Spinal cord (tissue), 10 donors: ENCODE measurements around the gene NTM. TPM values are rescaled to one million over a fixed set of nuclear protein-coding genes. Genes with fewer than 3 reads are reported as not detected.

Source experiments
- DNase-seq, 6 donors: peaks; one replicate each; pipeline versions ENCODE4 v3.0.0 to v3.0.0-alpha.2; 2013 to 2015; ENCODE audit warnings: low spot score in 6 of 6, low read depth in 4 of 6
- H3K27ac ChIP-seq: one replicate; pipeline ENCODE4 v1.5.1; 2013; ENCODE audit warnings: low read depth, low read length, control low read depth
- H3K27me3 ChIP-seq: one replicate; pipeline ENCODE4 v1.6.1; 2013; ENCODE audit warnings: low read length; ENCODE audit not compliant: control insufficient read depth, insufficient read depth
- H3K36me3 ChIP-seq: one replicate; pipeline ENCODE4 v1.6.1; 2013; ENCODE audit warnings: low read length; ENCODE audit not compliant: control insufficient read depth, insufficient read depth
- H3K4me1 ChIP-seq: one replicate; pipeline ENCODE4 v1.6.1; 2013; ENCODE audit warnings: low read length; ENCODE audit not compliant: control insufficient read depth, insufficient read depth
- H3K4me3 ChIP-seq: one replicate; pipeline ENCODE4 v1.5.1; 2013; ENCODE audit warnings: low read depth, low read length, control low read depth
- H3K9me3 ChIP-seq: one replicate; pipeline ENCODE4 v1.6.1; 2013; ENCODE audit warnings: low read length; ENCODE audit not compliant: control insufficient read depth, insufficient read depth
- WGBS: methylation state at CpG from one replicate; pipeline ENCODE4 v1.1.5; 2013; ENCODE audit warnings: missing lambda C conversion rate; ENCODE audit not compliant: insufficient coverage; 5-methylcytosine and 5-hydroxymethylcytosine counted together
- polyA plus RNA-seq, 2 donors: library from polyadenylated mRNA; unstranded; fragments of 120-200 nt; gene quantifications; one replicate each; pipeline ENCODE4 v1.2.1, GENCODE V29; 2013; ENCODE audit not compliant: insufficient read length in 2 of 2
- total RNA-seq, 2 donors: library from RNA; depleted of rRNA in 1 of 2; stranded (reverse); fragments of 120-200 nt in 1 of 2; fragments of >200 nt in 1 of 2; gene quantifications; one replicate each; pipeline versions ENCODE4 v1.2.3 to v1.2.4, GENCODE V29; 2013 to 2014
- donor health status: healthy.

The NTM gene
- total and polyA plus RNA-seq, 4 donors, result 69.3 to 181 (median 155) TPM

DNA sequence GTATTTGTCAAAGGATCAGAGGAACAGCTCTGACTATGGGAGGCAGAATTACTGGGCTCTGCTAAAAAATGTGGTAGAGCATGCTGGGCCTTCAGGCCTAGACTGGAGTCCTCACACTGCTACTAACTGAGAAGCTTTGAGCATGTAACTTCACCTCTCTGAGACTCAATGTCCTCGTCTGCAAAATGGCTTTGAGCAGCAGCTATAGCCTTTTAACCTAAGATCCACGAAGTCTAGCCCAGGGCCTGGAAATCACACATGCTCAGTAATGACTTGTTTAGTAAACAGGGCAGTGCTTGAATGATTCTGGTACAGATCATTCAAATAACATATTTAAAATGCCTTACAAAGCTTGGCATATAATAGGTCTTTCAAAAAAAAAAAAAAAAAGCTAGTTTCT is 221.7 kb downstream of the NTM start:
- WGBS, result 57% methylated on average over 1 of the region's 2 CpGs
- H3K36me3 ChIP-seq, result no peaks in the 10 kb centered on the region
- no peaks in the 10 kb centered on the region for H3K9me3 ChIP-seq
- DNase-seq, result no peak
- H3K4me3 ChIP-seq, result no peak overlapping the region
- H3K27me3 ChIP-seq, result no peaks in the 10 kb centered on the region
- H3K4me1 ChIP-seq, result peaks cover 27% of the 10 kb centered on the region
- no peak overlapping the region for H3K27ac ChIP-seq

DNA sequence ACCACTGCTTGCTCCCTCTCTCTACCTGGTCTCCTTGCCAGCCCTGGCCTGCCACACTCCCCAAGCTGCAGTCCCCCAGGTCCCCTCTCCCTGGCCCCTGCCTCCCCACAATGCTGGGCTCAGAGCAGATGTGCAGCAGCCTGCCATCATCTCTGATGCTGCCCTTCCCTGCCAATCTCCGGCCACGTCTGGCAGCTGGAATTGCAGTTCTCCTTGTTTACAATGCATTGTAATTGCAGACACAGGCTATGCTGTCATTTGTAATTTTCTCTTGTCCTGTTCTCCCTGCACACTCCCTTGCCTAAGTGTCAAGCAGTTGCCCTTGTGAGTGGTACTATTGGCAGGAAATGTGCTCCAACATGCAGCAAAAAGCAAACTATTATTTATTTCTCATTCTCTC is 222.3 kb downstream of the NTM start:
- Histone ChIP-seq H3K4me1 (peaks cover 28% of the 10 kb centered on the region), H3K9me3 (no peaks in the 10 kb centered on the region), H3K36me3 (no peaks in the 10 kb centered on the region), H3K27me3 (no peaks in the 10 kb centered on the region), H3K27ac (peak overlapping the region; percentile 27), H3K4me3 (no peak overlapping the region)
- DNase-seq, result peak in 1 of 6 donors; percentile 38
- WGBS, result 47% methylated on average over 2 of the region's 2 CpGs

DNA sequence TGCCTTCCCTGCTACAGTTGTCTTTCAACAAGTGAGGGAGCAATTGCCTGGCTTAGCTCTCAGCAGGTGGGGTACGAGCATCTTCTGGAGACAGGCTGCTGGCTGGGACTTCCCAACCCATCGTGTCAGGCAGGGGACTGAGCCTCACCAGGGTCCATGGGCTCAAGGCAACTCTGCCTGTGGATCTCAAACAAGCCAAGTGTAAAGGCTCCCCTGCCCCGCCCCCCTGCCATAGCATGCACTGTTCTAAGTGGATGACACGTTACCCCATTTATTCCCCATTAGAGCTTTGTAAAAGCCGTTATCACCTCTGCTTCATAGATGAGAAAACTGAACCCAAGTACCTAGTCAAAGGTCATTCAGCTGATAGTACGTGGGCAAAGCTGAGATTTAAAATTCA is 222.9 kb downstream of the NTM start:
- Histone ChIP-seq H3K4me1 (peaks cover 31% of the 10 kb centered on the region), H3K36me3 (no peaks in the 10 kb centered on the region), H3K9me3 (no peaks in the 10 kb centered on the region), H3K4me3 (no peak overlapping the region), H3K27ac (peak overlapping the region; percentile 27), H3K27me3 (no peaks in the 10 kb centered on the region)
- no peak for DNase-seq
- WGBS, result 53% methylated on average over 5 of the region's 6 CpGs

DNA sequence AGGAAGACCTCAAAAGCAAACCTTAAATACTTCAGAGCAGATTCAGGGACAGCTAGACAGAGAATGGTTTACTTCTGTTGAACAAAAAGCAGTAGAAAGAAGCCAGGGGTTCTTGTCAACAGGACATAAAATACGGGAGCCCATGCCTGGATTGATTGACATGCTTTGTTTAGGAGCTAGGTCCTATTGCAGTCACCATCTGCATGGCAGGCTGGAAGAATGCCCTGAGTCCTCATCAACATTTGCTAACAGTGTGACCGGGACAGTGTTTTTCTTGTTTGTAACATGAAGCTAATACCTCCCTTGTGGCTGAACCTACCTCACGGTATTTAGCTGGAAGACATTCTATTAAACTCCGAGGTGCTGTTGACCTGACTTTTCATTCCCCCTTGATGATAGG is 225.4 kb downstream of the NTM start:
- Histone ChIP-seq H3K27me3 (no peaks in the 10 kb centered on the region), H3K27ac (no peak overlapping the region), H3K4me1 (peaks cover 42% of the 10 kb centered on the region), H3K4me3 (no peak overlapping the region), H3K9me3 (no peaks in the 10 kb centered on the region), H3K36me3 (no peaks in the 10 kb centered on the region)
- peak in 2 of 6 donors; percentile 8 to 46 for DNase-seq
- WGBS, result 19% methylated on average over 3 of the region's 4 CpGs

DNA sequence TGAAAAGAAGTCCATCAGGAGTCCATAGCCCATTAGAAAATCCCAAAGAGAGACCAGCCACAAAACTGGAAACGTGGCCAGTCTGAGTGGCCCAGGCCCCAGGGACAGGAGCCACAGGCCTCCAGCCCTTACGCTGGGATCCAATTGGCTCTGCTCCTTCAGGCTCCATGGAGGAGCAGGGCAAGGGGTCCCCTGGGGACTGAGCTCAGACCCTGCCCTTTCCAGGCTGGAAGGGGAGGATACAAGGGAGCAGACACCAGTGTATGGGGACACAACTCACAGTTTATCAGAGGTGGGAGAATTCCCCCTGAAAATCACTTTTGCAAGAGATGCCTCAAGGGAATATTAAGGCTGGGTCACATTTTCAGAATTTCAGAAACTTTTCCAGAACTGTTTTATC is 227.5 kb downstream of the NTM start:
- H3K27me3 ChIP-seq, result no peaks in the 10 kb centered on the region
- H3K27ac ChIP-seq, result no peak overlapping the region
- H3K4me3 ChIP-seq, result no peak overlapping the region
- no peak for DNase-seq
- H3K36me3 ChIP-seq, result no peaks in the 10 kb centered on the region
- H3K9me3 ChIP-seq, result no peaks in the 10 kb centered on the region
- peaks cover 32% of the 10 kb centered on the region for H3K4me1 ChIP-seq
- 64% methylated on average over 2 of the region's 2 CpGs for WGBS

DNA sequence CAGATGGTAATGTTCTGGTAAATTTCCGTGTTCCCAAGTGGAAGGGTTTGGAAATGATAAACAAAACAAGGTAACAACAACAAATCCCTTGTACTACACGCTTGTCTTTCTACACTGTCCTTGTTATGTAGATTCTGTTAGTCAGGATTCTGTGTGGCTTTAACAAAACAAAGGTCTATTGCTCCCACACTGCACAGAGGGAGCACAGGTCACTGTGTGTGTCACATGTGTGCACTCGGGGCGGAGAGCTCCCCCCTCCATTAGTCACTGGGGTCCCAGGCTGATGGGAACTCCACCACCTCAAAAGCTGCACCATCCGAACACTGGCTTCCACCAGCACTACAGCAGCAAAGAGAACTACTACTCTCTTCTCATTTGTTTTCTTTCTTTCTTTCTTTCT is 227.9 kb downstream of the NTM start:
- peaks cover 28% of the 10 kb centered on the region for H3K4me1 ChIP-seq
- H3K36me3 ChIP-seq, result no peaks in the 10 kb centered on the region
- whole genome bisulfite sequencing, result 63% methylated on average over 3 of the region's 5 CpGs
- H3K9me3 ChIP-seq, result no peaks in the 10 kb centered on the region
- no peak overlapping the region for H3K4me3 ChIP-seq
- no peak overlapping the region for H3K27ac ChIP-seq
- H3K27me3 ChIP-seq, result no peaks in the 10 kb centered on the region
- no peak for DNase-seq

DNA sequence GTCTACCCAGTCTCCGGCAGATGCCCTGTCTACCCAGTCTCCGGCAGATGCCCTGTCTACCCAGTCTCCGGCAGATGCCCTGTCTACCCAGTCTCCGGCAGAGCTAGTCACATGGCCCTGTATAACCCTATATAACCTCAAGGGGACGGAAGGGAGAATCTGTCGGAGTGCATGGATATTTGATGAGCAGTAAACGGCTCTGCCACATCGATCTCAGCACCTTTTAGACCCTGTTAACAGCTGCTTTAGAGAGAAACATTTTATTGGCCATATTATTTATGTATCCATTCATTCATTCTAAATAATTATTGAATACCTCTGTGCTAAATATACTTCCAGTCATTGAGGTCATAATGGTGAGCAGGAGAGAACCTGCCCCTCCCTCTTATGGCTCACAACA is 228.9 kb downstream of the NTM start:
- H3K9me3 ChIP-seq, result no peaks in the 10 kb centered on the region
- no peak overlapping the region for H3K4me3 ChIP-seq
- no peak overlapping the region for H3K27ac ChIP-seq
- H3K4me1 ChIP-seq, result peaks cover 27% of the 10 kb centered on the region
- 82% methylated on average over 2 of the region's 8 CpGs for WGBS
- H3K27me3 ChIP-seq, result no peaks in the 10 kb centered on the region
- no peaks in the 10 kb centered on the region for H3K36me3 ChIP-seq
- no peak for DNase-seq

DNA sequence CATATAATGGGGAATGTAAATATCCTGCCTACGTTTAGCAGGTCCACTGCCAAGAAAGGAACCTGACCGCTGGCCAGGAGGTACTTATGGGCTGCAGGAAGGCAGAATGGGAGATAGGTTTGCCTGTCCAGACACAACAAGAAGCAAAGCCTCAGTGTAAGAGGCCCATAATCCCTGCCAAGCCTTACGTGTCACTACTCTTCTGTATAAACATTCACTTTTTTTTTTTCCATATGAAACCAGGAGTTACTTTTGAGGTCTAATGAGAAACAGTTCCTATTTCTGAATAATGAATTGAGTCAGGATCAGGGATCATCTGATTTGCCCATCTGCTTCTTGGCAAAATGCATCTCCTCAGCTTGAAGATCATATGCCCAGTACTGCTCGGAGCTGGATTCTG is 230.2 kb downstream of the NTM start:
- DNase-seq, result peak in 2 of 6 donors; percentile 60 to 86
- no peak overlapping the region for H3K27ac ChIP-seq
- no peak overlapping the region for H3K4me3 ChIP-seq
- no peaks in the 10 kb centered on the region for H3K27me3 ChIP-seq
- 60% methylated on average over 1 of the region's 4 CpGs for WGBS
- no peaks in the 10 kb centered on the region for H3K36me3 ChIP-seq
- H3K9me3 ChIP-seq, result no peaks in the 10 kb centered on the region
- peaks cover 24% of the 10 kb centered on the region for H3K4me1 ChIP-seq

DNA sequence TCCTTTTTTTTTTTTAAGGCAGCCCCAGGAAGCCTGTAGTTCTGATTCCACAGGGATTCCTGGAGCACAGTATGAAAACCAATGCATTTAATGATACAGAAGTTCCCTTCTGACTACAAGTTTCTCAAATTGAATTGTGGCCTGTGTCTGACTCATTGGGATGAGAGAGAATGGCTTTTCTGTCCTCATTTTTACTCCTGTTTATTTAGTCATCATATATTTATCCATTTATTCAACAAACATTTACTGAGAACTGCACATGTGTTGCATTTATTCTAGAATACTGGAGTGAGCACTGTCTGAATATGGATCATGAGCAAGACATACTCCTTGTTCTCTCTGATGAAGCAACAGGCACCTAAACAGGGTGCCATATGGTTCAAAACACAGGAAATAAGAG is 231.2 kb downstream of the NTM start:
- no peak for DNase-seq

DNA sequence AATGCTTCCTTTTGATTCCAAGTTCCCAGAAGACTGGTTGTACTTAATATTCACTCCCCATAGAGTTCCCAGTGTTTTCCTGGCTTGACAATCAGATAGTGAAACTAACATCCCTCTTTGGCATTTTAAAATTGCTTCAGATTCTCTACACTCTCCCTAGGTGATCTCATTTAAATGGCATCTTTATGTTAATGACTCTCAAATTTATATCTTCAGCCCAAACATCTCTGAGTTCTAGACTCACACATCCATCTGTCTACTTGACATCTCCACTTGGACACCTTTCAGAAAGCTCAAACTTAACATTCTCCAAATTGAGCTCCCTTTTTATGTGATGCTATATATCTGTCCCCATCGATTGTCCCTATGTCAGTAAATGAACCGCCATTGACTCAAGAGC is 232.0 kb downstream of the NTM start:
- peaks cover 21% of the 10 kb centered on the region for H3K4me1 ChIP-seq
- DNase-seq, result peak in 1 of 6 donors; percentile 56
- H3K9me3 ChIP-seq, result no peaks in the 10 kb centered on the region
- 29% methylated on average over 1 of the region's 2 CpGs for WGBS
- no peaks in the 10 kb centered on the region for H3K27me3 ChIP-seq
- H3K4me3 ChIP-seq, result no peak overlapping the region
- H3K36me3 ChIP-seq, result no peaks in the 10 kb centered on the region
- no peak overlapping the region for H3K27ac ChIP-seq

More for the DNA sequence above, 231.2 kb downstream of the NTM start:
- H3K27ac ChIP-seq, result peak overlapping the region; percentile 54
- no peaks in the 10 kb centered on the region for H3K27me3 ChIP-seq
- no peaks in the 10 kb centered on the region for H3K36me3 ChIP-seq
- H3K4me3 ChIP-seq, result no peak overlapping the region
- no peaks in the 10 kb centered on the region for H3K9me3 ChIP-seq
- H3K4me1 ChIP-seq, result peaks cover 21% of the 10 kb centered on the region
